H1 (cell line): ENCODE results near the gene HBS1L. TPM values are rescaled to one million over a fixed set of nuclear protein-coding genes. Genes with fewer than 3 reads are reported as not detected.

Experiments used
- CTCF ChIA-PET: fragments of 300-600 bp; sonication (Branson Sonifier 250); formaldehyde crosslinking; loops from one replicate; lab custom pipeline; 2021; ENCODE audit not compliant: partially characterized antibody; lab: Charles Lee
- POLR2A ChIA-PET: fragments of 300-600 bp; sonication (Branson Sonifier 250); formaldehyde crosslinking; loops from one replicate; lab custom pipeline; 2021; ENCODE audit warnings: inconsistent platforms; ENCODE audit not compliant: partially characterized antibody; lab: Charles Lee
- DNase-seq, 2 experiments: peaks; one replicate each; pipeline versions ENCODE4 v3.0.0 to v3.0.0-alpha.2; 2010 to 2022; ENCODE audit warnings: low spot score in 2 of 2, low read depth in 1 of 2, mixed read lengths in 1 of 2
- FAIRE-seq: peaks from 2 replicates; lab custom pipeline; 2011; peaks lifted over from hg19 to GRCh38; lab: Jason Lieb, UNC
- H2AFZ ChIP-seq: 2 replicates; pipeline ENCODE4 v1.8.1; 2012; ENCODE audit warnings: low read length, inconsistent platforms
- H2AK5ac ChIP-seq: 2 replicates; pipeline ENCODE4 v1.6.1; 2013; ENCODE audit warnings: low read depth, low read length
- H2BK120ac ChIP-seq: replicated peaks from 2 replicates; pipeline ENCODE3; 2013; ENCODE audit warnings: low read depth, low read length, inconsistent platforms
- H2BK12ac ChIP-seq: 2 replicates; pipeline ENCODE4 v1.6.1; 2013; ENCODE audit warnings: low read depth, low read length
- H2BK15ac ChIP-seq: 2 replicates; pipeline ENCODE4 v1.6.1; 2013; ENCODE audit warnings: low read length
- H2BK20ac ChIP-seq: 2 replicates; pipeline ENCODE4 v1.6.1; 2013; ENCODE audit warnings: low read length
- H2BK5ac ChIP-seq: 2 replicates; pipeline ENCODE4 v1.6.1; 2013; ENCODE audit warnings: low read depth, low read length
- H3K14ac ChIP-seq: 2 replicates; pipeline ENCODE4 v1.6.1; 2013; ENCODE audit warnings: inconsistent platforms; ENCODE audit not compliant: insufficient read length
- H3K18ac ChIP-seq: 2 replicates; pipeline ENCODE4 v1.6.1; 2013; ENCODE audit warnings: low read length; ENCODE audit errors: extremely low read depth
- H3K23ac ChIP-seq: 2 replicates; pipeline ENCODE4 v1.6.1; 2013; ENCODE audit warnings: inconsistent platforms; ENCODE audit not compliant: insufficient read length
- H3K23me2 ChIP-seq: 2 replicates; pipeline ENCODE4 v1.6.1; 2013; ENCODE audit warnings: low read depth, low read length
- H3K27ac ChIP-seq: 2 replicates; pipeline ENCODE4 v1.6.1; 2011; ENCODE audit warnings: low read depth, low read length, inconsistent platforms
- H3K27me3 ChIP-seq, 4 experiments: replicated peaks in 1 of 4; 1 replicate in 1 of 4; 2 replicates in 3 of 4; pipeline versions ENCODE4 v1.6.1 to v1.8.1; 2011 to 2013; ENCODE audit warnings: low read length in 3 of 4, mild to moderate bottlenecking in 3 of 4, inconsistent platforms in 2 of 4, mixed read lengths in 2 of 4, moderate library complexity in 1 of 4; ENCODE audit not compliant: control insufficient read depth in 3 of 4, insufficient read depth in 3 of 4; ENCODE audit errors: extremely low read depth in 1 of 4
- H3K36me3 ChIP-seq, 4 experiments: 2 replicates each; pipeline versions ENCODE4 v1.6.1 to v1.8.1; 2011 to 2013; ENCODE audit warnings: mild to moderate bottlenecking in 4 of 4, low read length in 3 of 4, moderate library complexity in 2 of 4, control low read depth in 1 of 4, inconsistent platforms in 1 of 4; ENCODE audit not compliant: insufficient read depth in 4 of 4, control insufficient read depth in 2 of 4
- H3K4ac ChIP-seq: replicated peaks from 2 replicates; pipeline ENCODE3; 2013; ENCODE audit warnings: low read length, low read depth, mixed read lengths, inconsistent platforms; ENCODE audit not compliant: insufficient read length
- H3K4me1 ChIP-seq, 4 experiments: replicated peaks in 1 of 4; 1 replicate in 1 of 4; 2 replicates in 3 of 4; pipeline versions ENCODE4 v1.6.1 to v1.8.1; 2011 to 2013; ENCODE audit warnings: low read length in 3 of 4, inconsistent platforms in 2 of 4, mixed read lengths in 1 of 4; ENCODE audit not compliant: insufficient read depth in 4 of 4, control insufficient read depth in 3 of 4
- H3K4me2 ChIP-seq, 2 experiments: 2 replicates each; pipeline versions ENCODE4 v1.6.1 to v1.8.1; 2011 to 2013; ENCODE audit warnings: low read depth in 2 of 2, low read length in 2 of 2, control low read depth in 1 of 2, inconsistent platforms in 1 of 2, mild to moderate bottlenecking in 1 of 2; ENCODE audit not compliant: insufficient read depth in 1 of 2
- H3K4me3 ChIP-seq, 4 experiments: fragments of 200-600, 300-600 bp in 1 of 4; sonication (generic), shearing (Covaris generic), sonication (Bioruptor Twin) in 1 of 4; 2 replicates each; pipeline versions ENCODE4 v1.5.1 to v1.8.1; 2011 to 2016; ENCODE audit warnings: low read length in 4 of 4, low read depth in 3 of 4, control low read depth in 2 of 4, inconsistent platforms in 2 of 4, mild to moderate bottlenecking in 2 of 4, mixed read lengths in 1 of 4, moderate library complexity in 1 of 4; ENCODE audit not compliant: insufficient read depth in 2 of 4; ENCODE audit errors: extremely low read depth in 1 of 4
- H3K56ac ChIP-seq: replicated peaks from 2 replicates; pipeline ENCODE3; 2013; ENCODE audit warnings: low read depth, mild to moderate bottlenecking, mixed read lengths, low read length, inconsistent platforms; ENCODE audit not compliant: insufficient read length
- H3K79me1 ChIP-seq: 2 replicates; pipeline ENCODE4 v1.6.1; 2013; ENCODE audit warnings: low read depth, low read length, control low read depth
- H3K79me2 ChIP-seq, 2 experiments: 2 replicates each; pipeline versions ENCODE4 v1.6.1 to v1.8.1; 2012 to 2013; ENCODE audit warnings: low read length in 2 of 2, mild to moderate bottlenecking in 2 of 2, inconsistent platforms in 1 of 2; ENCODE audit not compliant: insufficient read depth in 2 of 2, control insufficient read depth in 1 of 2
- H3K9ac ChIP-seq, 4 experiments: replicated peaks in 1 of 4; 1 replicate in 1 of 4; 2 replicates in 3 of 4; pipeline versions ENCODE4 v1.6.1 to v1.8.1; 2011 to 2013; ENCODE audit warnings: low read depth in 3 of 4, low read length in 3 of 4, control low read depth in 2 of 4, mild to moderate bottlenecking in 2 of 4, moderate library complexity in 2 of 4, inconsistent platforms in 1 of 4; ENCODE audit errors: extremely low read depth in 1 of 4
- H3K9me3 ChIP-seq, 2 experiments: 2 replicates each; pipeline versions ENCODE4 v1.6.1 to v1.8.1; 2012 to 2013; ENCODE audit warnings: mild to moderate bottlenecking in 2 of 2, moderate library complexity in 2 of 2, control low read depth in 1 of 2, inconsistent platforms in 1 of 2, low read depth in 1 of 2, low read length in 1 of 2, mixed read lengths in 1 of 2; ENCODE audit not compliant: insufficient read depth in 2 of 2
- H4K20me1 ChIP-seq, 2 experiments: replicated peaks in 1 of 2; 2 replicates each; pipeline versions ENCODE3 to v1.8.1; 2011 to 2013; ENCODE audit warnings: inconsistent platforms in 2 of 2, low read length in 2 of 2, mild to moderate bottlenecking in 1 of 2; ENCODE audit not compliant: insufficient read depth in 2 of 2, control insufficient read depth in 1 of 2
- H4K5ac ChIP-seq: 2 replicates; pipeline ENCODE4 v1.6.1; 2013; ENCODE audit warnings: low read length, low read depth, mixed read lengths, inconsistent platforms; ENCODE audit not compliant: insufficient read length
- H4K8ac ChIP-seq: 2 replicates; pipeline ENCODE4 v1.8.0; 2013; ENCODE audit warnings: mild to moderate bottlenecking, moderate library complexity, low read length, inconsistent platforms; ENCODE audit not compliant: insufficient read depth; ENCODE audit errors: extremely low read depth
- H4K91ac ChIP-seq: replicated peaks from 2 replicates; pipeline ENCODE3; 2013; ENCODE audit warnings: low read length, mixed read lengths, inconsistent platforms; ENCODE audit not compliant: insufficient read length
- BRCA1 ChIP-seq: IDR thresholded peaks from 2 replicates; pipeline ENCODE4 v1.6.1; 2012; ENCODE audit warnings: low read depth, low read length, improper control_type of control experiment
- CBX8 ChIP-seq: fragments of 300-800, 300-1000 bp; sonication (generic); IDR thresholded peaks from 2 replicates; pipeline ENCODE4 v1.7.1; 2016; ENCODE audit warnings: low read depth, low read length, borderline replicate concordance
- E2F6 ChIP-seq: IDR thresholded peaks from 2 replicates; pipeline ENCODE4 v1.6.1; 2012; ENCODE audit warnings: inconsistent platforms
- HDAC6 ChIP-seq: IDR thresholded peaks from one replicate; pipeline ENCODE4 v1.7.1; 2012; ENCODE audit warnings: low read depth, mild to moderate bottlenecking, inconsistent platforms, low read length, moderate library complexity
- JUND ChIP-seq: IDR thresholded peaks from 2 replicates; pipeline ENCODE4 v1.6.1; 2011; ENCODE audit warnings: mild to moderate bottlenecking, improper control_type of control experiment, low read length
- NANOG ChIP-seq: IDR thresholded peaks from 2 replicates; pipeline ENCODE4 v1.6.1; 2011; ENCODE audit warnings: low read length, low read depth, mild to moderate bottlenecking, inconsistent platforms; ENCODE audit not compliant: insufficient read depth, poor library complexity, severe bottlenecking
- SIN3A ChIP-seq, 2 experiments: IDR thresholded peaks in 1 of 2; conservative IDR thresholded peaks in 1 of 2; 2 replicates each; pipeline ENCODE4 v1.6.1; 2011 to 2012; ENCODE audit warnings: low read length in 2 of 2, improper control_type of control experiment in 1 of 2, low read depth in 1 of 2, mild to moderate bottlenecking in 1 of 2
- SP4 ChIP-seq: IDR thresholded peaks from 2 replicates; pipeline ENCODE4 v1.6.1; 2012; ENCODE audit warnings: low read length, inconsistent platforms
- SUZ12 ChIP-seq: fragments of 200-600 bp; sonication (generic); IDR thresholded peaks from 2 replicates; pipeline ENCODE4 v1.6.1; 2012; ENCODE audit warnings: mild to moderate bottlenecking, inconsistent platforms, low read length, moderate library complexity, mixed read lengths
- USF2 ChIP-seq: IDR thresholded peaks from 2 replicates; pipeline ENCODE4 v1.6.1; 2011; ENCODE audit warnings: low read length, improper control_type of control experiment
- YY1 ChIP-seq: IDR thresholded peaks from 2 replicates; pipeline ENCODE4 v1.6.1; 2011; ENCODE audit warnings: low read depth, mild to moderate bottlenecking, low read length
- ZNF274 ChIP-seq: IDR thresholded peaks from 2 replicates; pipeline ENCODE4 v1.7.0; 2012; ENCODE audit warnings: low read length, borderline replicate concordance; ENCODE audit errors: extremely low read depth
- WGBS, 2 experiments: shearing (Covaris generic) in 1 of 2; methylation state at CpG; one replicate each; pipeline versions ENCODE4 v1.1.6 to v1.1.7; 2013 to 2015; ENCODE audit warnings: low lambda C conversion rate in 2 of 2, mixed read lengths in 2 of 2, inconsistent platforms in 1 of 2, low coverage in 1 of 2, missing lambda C conversion rate in 1 of 2; ENCODE audit not compliant: insufficient replicate concordance in 2 of 2, insufficient coverage in 1 of 2, insufficient read length in 1 of 2; ENCODE audit errors: extremely low coverage in 1 of 2, missing lambda C conversion rate in 1 of 2; 5-methylcytosine and 5-hydroxymethylcytosine counted together
- polyA plus RNA-seq, 7 experiments: library from polyadenylated mRNA; depleted of rRNA in 3 of 7; stranded (reverse) in 5 of 7; unstranded in 2 of 7; fragments of >200 nt in 5 of 7; fragments of 200-250 nt in 2 of 7; gene quantifications; 1 replicate in 5 of 7; 2 replicates in 1 of 7; 4 replicates in 1 of 7; pipeline versions ENCODE4 v1.2.1 to v1.2.3, GENCODE V29; 2011 to 2013; ENCODE audit warnings: missing spikeins in 2 of 7, mixed read lengths in 2 of 7
- total RNA-seq: library from RNA; stranded (reverse); fragmentation: NEBNext Ultra II Directional; extraction: Animal tissue kit (Norgen Biotek cat#: 25700); gene quantifications from 2 replicates; pipeline ENCODE4 v1.2.1, GENCODE V29; 2021

HBS1L gene
- total and polyA plus RNA-seq, 2 of the 8 experiments (the other 6 are each of a cell fraction or from before 2014, with no cell fraction given): 28.1 to 97.1 TPM

GRCh38 chr6:134961366-134961765 is 93.3 kb downstream of the HBS1L start:
- Histone ChIP-seq H4K8ac (no peak overlapping the region), H3K9me3 (0 out of 4 replicates have a peak, but pooled peaks cover 0 to 2% of the 10 kb centered on the region in 2 experiments), H3K27ac (no peak overlapping the region), H3K4me2 (no peak overlapping the region), H4K20me1 (no peaks in the 10 kb centered on the region), H3K56ac (no peak overlapping the region), H3K36me3 (peaks cover 0 to 13% (median 5%) of the 10 kb centered on the region in 4 experiments; a peak in 3 of 8 replicates), H3K23ac (no peak overlapping the region), H3K4me3 (no peak overlapping the region), H2BK5ac (no peak overlapping the region), H3K9ac (no peak overlapping the region), H2AK5ac (no peak overlapping the region), H3K23me2 (no peaks in the 10 kb centered on the region), H3K27me3 (no peaks in the 10 kb centered on the region), H3K4ac (no peak overlapping the region), H2BK120ac (no peak overlapping the region), H3K14ac (no peak overlapping the region), H3K4me1 (no peaks in the 10 kb centered on the region), H4K5ac (no peak overlapping the region), H2BK15ac (no peak overlapping the region), H2AFZ (no peak overlapping the region), H3K79me1 (no peaks in the 10 kb centered on the region), H2BK20ac (no peak overlapping the region), H4K91ac (no peak overlapping the region), H3K79me2 (no peaks in the 10 kb centered on the region), H3K18ac (no peak overlapping the region), H2BK12ac (no peak overlapping the region)
- no peak for DNase-seq
- 90% methylated on average over 3 of the region's 3 CpGs; no CpG with 5 or more reads in 1 of the 2 experiments for WGBS, 2 experiments
- POLR2A ChIA-PET: interaction anchor here (1.0 kb wide), 1 partner anchor 51 kb away, joined by 3 read pairs; no protein-coding TSS in a partner anchor
- CTCF ChIA-PET: interaction anchor here (2.1 kb wide), 1 partner anchor 21 kb away, joined by 7 read pairs; no protein-coding TSS in a partner anchor
- no peak for FAIRE-seq
- TF ChIP-seq JUND (no peak), ZNF274 (no peak), NANOG (no peak), SUZ12 (no peak), BRCA1 (no peak), E2F6 (no peak), SP4 (no peak), SIN3A (conservative IDR thresholded peaks at IDR 0.05 in 1 of 2, IDR thresholded peaks at IDR 0.05 in 1 of 2; ENCODE audit: low read depth in 1 of 2, low read length in 2 of 2) (no peak), YY1 (no peak), HDAC6 (no peak), CBX8 (no peak), USF2 (no peak)
